Measurements from ENCODE around the gene PRPH2.

DNA sequence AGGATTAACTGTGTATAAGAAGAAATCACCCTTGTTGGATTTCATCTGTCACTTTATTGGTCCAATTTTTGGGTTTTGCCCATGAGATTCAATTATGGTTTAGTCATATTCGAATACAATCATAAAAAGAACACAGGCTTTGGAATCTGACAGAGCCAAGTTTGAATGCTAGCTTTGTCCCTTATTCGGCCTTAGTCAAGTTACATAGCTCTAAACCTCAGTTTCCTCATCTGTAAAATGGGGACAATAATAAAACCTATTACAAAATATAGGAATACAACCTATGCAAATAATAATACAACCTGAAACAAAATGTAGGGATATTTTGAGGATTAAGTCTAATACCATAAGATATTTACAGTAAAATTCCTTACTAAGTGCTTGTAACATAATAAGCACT, 57.7 kb downstream of the PRPH2 start:
- no peak for TF ChIP-seq EZH2phosphoT487 (IDR thresholded peaks at IDR 0.05; ENCODE audit: borderline replicate concordance, low read depth, low read length)
- TF ChIP-seq, protein P1, sequence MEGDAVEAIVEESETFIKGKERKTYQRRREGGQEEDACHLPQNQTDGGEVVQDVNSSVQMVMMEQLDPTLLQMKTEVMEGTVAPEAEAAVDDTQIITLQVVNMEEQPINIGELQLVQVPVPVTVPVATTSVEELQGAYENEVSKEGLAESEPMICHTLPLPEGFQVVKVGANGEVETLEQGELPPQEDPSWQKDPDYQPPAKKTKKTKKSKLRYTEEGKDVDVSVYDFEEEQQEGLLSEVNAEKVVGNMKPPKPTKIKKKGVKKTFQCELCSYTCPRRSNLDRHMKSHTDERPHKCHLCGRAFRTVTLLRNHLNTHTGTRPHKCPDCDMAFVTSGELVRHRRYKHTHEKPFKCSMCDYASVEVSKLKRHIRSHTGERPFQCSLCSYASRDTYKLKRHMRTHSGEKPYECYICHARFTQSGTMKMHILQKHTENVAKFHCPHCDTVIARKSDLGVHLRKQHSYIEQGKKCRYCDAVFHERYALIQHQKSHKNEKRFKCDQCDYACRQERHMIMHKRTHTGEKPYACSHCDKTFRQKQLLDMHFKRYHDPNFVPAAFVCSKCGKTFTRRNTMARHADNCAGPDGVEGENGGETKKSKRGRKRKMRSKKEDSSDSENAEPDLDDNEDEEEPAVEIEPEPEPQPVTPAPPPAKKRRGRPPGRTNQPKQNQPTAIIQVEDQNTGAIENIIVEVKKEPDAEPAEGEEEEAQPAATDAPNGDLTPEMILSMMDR (conservative IDR thresholded peaks at IDR 0.05; ENCODE audit: low read length), result no peak

Measured in OCI-LY7 (cell line).